Measurements from ENCODE around the gene GDF15. TPM values are rescaled to one million over a fixed set of nuclear protein-coding genes. Genes with fewer than 3 reads are reported as not detected.

The GDF15 gene
- total and polyA plus RNA-seq, 2 experiments from 2014 or later = 12.6 to 19.8 TPM

DNA sequence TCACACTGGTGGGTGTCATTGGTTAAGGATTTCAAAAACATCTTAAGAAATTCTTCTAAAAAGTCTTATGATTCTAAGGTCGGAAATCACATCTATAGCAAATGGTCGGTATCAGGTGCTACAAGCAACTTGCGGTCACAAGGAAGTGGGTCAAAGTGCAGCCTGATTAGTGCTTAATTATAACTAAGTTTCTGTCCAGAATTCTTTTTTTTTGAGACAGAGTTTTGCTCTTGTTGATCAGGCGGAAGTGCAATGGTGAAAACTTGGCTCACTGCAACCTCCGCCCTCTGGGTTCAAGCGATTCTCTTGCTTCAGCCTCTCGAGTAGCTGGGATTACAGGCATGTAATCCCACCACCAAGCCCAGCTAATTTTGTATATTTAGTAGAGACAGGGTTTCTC lies 1.2 kb upstream of the GDF15 start:
- peaks cover 8% of the 10 kb centered on the region for H3K36me3 Mint-ChIP-seq (ENCODE audit: low read depth)
- H3K4me1 Mint-ChIP-seq = peaks cover 19% of the 10 kb centered on the region
- TF ChIP-seq NANOG (IDR thresholded peaks at IDR 0.05; ENCODE audit: borderline replicate concordance) = no peak
- TF ChIP-seq, protein P1, sequence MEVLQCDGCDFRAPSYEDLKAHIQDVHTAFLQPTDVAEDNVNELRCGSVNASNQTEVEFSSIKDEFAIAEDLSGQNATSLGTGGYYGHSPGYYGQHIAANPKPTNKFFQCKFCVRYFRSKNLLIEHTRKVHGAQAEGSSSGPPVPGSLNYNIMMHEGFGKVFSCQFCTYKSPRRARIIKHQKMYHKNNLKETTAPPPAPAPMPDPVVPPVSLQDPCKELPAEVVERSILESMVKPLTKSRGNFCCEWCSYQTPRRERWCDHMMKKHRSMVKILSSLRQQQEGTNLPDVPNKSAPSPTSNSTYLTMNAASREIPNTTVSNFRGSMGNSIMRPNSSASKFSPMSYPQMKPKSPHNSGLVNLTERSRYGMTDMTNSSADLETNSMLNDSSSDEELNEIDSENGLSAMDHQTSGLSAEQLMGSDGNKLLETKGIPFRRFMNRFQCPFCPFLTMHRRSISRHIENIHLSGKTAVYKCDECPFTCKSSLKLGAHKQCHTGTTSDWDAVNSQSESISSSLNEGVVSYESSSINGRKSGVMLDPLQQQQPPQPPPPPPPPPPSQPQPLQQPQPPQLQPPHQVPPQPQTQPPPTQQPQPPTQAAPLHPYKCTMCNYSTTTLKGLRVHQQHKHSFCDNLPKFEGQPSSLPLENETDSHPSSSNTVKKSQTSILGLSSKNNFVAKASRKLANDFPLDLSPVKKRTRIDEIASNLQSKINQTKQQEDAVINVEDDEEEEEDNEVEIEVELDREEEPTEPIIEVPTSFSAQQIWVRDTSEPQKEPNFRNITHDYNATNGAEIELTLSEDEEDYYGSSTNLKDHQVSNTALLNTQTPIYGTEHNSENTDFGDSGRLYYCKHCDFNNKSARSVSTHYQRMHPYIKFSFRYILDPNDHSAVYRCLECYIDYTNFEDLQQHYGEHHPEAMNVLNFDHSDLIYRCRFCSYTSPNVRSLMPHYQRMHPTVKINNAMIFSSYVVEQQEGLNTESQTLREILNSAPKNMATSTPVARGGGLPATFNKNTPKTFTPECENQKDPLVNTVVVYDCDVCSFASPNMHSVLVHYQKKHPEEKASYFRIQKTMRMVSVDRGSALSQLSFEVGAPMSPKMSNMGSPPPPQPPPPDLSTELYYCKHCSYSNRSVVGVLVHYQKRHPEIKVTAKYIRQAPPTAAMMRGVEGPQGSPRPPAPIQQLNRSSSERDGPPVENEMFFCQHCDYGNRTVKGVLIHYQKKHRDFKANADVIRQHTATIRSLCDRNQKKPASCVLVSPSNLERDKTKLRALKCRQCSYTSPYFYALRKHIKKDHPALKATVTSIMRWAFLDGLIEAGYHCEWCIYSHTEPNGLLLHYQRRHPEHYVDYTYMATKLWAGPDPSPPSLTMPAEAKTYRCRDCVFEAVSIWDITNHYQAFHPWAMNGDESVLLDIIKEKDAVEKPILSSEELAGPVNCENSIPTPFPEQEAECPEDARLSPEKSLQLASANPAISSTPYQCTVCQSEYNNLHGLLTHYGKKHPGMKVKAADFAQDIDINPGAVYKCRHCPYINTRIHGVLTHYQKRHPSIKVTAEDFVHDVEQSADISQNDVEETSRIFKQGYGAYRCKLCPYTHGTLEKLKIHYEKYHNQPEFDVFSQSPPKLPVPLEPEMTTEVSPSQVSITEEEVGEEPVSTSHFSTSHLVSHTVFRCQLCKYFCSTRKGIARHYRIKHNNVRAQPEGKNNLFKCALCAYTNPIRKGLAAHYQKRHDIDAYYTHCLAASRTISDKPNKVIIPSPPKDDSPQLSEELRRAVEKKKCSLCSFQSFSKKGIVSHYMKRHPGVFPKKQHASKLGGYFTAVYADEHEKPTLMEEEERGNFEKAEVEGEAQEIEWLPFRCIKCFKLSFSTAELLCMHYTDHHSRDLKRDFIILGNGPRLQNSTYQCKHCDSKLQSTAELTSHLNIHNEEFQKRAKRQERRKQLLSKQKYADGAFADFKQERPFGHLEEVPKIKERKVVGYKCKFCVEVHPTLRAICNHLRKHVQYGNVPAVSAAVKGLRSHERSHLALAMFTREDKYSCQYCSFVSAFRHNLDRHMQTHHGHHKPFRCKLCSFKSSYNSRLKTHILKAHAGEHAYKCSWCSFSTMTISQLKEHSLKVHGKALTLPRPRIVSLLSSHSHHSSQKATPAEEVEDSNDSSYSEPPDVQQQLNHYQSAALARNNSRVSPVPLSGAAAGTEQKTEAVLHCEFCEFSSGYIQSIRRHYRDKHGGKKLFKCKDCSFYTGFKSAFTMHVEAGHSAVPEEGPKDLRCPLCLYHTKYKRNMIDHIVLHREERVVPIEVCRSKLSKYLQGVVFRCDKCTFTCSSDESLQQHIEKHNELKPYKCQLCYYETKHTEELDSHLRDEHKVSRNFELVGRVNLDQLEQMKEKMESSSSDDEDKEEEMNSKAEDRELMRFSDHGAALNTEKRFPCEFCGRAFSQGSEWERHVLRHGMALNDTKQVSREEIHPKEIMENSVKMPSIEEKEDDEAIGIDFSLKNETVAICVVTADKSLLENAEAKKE (CRISPR knock-in tag; IDR thresholded peaks at IDR 0.05) = no peak
- TF ChIP-seq ZNF114 (CRISPR knock-in tag; IDR thresholded peaks at IDR 0.05) = no peak
- no peak for TF ChIP-seq STAT1 (IDR thresholded peaks at IDR 0.05; ENCODE audit: unreplicated experiment)
- TF ChIP-seq CREB1 (CRISPR knock-in tag; IDR thresholded peaks at IDR 0.05; ENCODE audit: low read depth) = no peak
- TF ChIP-seq EZH2phosphoT487 (IDR thresholded peaks at IDR 0.05; ENCODE audit: unreplicated experiment) = no peak
- no peak for TF ChIP-seq JUNB (IDR thresholded peaks at IDR 0.05; ENCODE audit: unreplicated experiment)
- no peak for TF ChIP-seq EZH2 (IDR thresholded peaks at IDR 0.05; ENCODE audit: low read depth, unreplicated experiment)
- TF ChIP-seq ETS1 (IDR thresholded peaks at IDR 0.05) = no peak
- TF ChIP-seq POLR2AphosphoS5 (IDR thresholded peaks at IDR 0.05; ENCODE audit: low read depth) = no peak
- TF ChIP-seq ZNF331 (CRISPR knock-in tag; IDR thresholded peaks at IDR 0.05; ENCODE audit: low read depth) = no peak
- no peak for TF ChIP-seq REST (IDR thresholded peaks at IDR 0.05; ENCODE audit: unreplicated experiment)
- TF ChIP-seq, protein P2, sequence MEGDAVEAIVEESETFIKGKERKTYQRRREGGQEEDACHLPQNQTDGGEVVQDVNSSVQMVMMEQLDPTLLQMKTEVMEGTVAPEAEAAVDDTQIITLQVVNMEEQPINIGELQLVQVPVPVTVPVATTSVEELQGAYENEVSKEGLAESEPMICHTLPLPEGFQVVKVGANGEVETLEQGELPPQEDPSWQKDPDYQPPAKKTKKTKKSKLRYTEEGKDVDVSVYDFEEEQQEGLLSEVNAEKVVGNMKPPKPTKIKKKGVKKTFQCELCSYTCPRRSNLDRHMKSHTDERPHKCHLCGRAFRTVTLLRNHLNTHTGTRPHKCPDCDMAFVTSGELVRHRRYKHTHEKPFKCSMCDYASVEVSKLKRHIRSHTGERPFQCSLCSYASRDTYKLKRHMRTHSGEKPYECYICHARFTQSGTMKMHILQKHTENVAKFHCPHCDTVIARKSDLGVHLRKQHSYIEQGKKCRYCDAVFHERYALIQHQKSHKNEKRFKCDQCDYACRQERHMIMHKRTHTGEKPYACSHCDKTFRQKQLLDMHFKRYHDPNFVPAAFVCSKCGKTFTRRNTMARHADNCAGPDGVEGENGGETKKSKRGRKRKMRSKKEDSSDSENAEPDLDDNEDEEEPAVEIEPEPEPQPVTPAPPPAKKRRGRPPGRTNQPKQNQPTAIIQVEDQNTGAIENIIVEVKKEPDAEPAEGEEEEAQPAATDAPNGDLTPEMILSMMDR (conservative IDR thresholded peaks at IDR 0.05; ENCODE audit: low read depth in 2 of 2) = no peak
- peaks cover 9% of the 10 kb centered on the region for H3K4me1 ChIP-seq (ENCODE audit: insufficient read depth)
- H3K27ac Mint-ChIP-seq = no peak overlapping the region
- H4K20me1 ChIP-seq (replicated peaks; ENCODE audit: insufficient read depth) = no peaks in the 10 kb centered on the region
- H3K9me3 Mint-ChIP-seq = no peaks in the 10 kb centered on the region
- DNase-seq (ENCODE audit: low spot score) (no peak), ATAC-seq (no peak)
- peaks cover 35% of the 10 kb centered on the region for H3K27me3 Mint-ChIP-seq (ENCODE audit: insufficient read depth, low read depth, poor library complexity)
- no peak overlapping the region for H3K4me3 ChIP-seq
- no peak overlapping the region for H3K27ac ChIP-seq (ENCODE audit: low read depth)
- peaks cover 20% of the 10 kb centered on the region for H3K27me3 ChIP-seq (ENCODE audit: insufficient read depth)
- H3K4me3 Mint-ChIP-seq = no peak overlapping the region
- no peaks in the 10 kb centered on the region for H3K9me2 ChIP-seq (ENCODE audit: insufficient read depth)
- H2AFZ ChIP-seq = no peak overlapping the region
- no peak overlapping the region for H3K4me2 ChIP-seq
- no peaks in the 10 kb centered on the region for H3K79me2 ChIP-seq (replicated peaks; ENCODE audit: insufficient read depth)
- H3K36me3 ChIP-seq (ENCODE audit: insufficient read depth) = no peaks in the 10 kb centered on the region
- H3F3A ChIP-seq (replicated peaks; ENCODE audit: low read depth) = peaks cover 27% of the 10 kb centered on the region

All from GM23338 (cell line).